Karpas-422 (cell line): ENCODE results near the gene LALBA. TPM values are rescaled to one million over a fixed set of nuclear protein-coding genes. Genes with fewer than 3 reads are reported as not detected.
"Not testable (repeated sequence)": the region's sequence is repeated elsewhere in the genome, so short reads cannot be mapped to it uniquely, and the experiment has no call there.

Experiments
- DNase-seq: peaks from one replicate; pipeline ENCODE4 v3.0.0-alpha.2; 2015
- H2AFZ ChIP-seq: fragments of 200-600 bp; sonication (generic); 2 replicates; pipeline ENCODE4 v1.6.1; 2014; ENCODE audit warnings: antibody characterized with exemption, low read length, mixed read lengths
- H3K27ac ChIP-seq: fragments of 200-600 bp; sonication (generic); 2 replicates; pipeline ENCODE4 v1.5.1; 2014; ENCODE audit warnings: mild to moderate bottlenecking, low read length, moderate library complexity
- H3K27me3 ChIP-seq: fragments of 200-600 bp; sonication (generic); 2 replicates; pipeline ENCODE4 v1.6.1; 2014; ENCODE audit warnings: low read length, mixed read lengths
- H3K36me3 ChIP-seq: fragments of 200-600 bp; sonication (generic); 2 replicates; pipeline ENCODE4 v1.6.1; 2014; ENCODE audit warnings: low read length, mixed read lengths; ENCODE audit not compliant: insufficient read depth
- H3K4me1 ChIP-seq: fragments of 200-600 bp; sonication (generic); 2 replicates; pipeline ENCODE4 v1.6.1; 2014; ENCODE audit warnings: mild to moderate bottlenecking, low read length, mixed read lengths
- H3K4me2 ChIP-seq: fragments of 200-600 bp; sonication (generic); 2 replicates; pipeline ENCODE4 v1.6.1; 2014; ENCODE audit warnings: low read length, low read depth, mild to moderate bottlenecking; ENCODE audit not compliant: poor library complexity, severe bottlenecking
- H3K4me3 ChIP-seq: fragments of 200-600 bp; sonication (generic); 2 replicates; pipeline ENCODE4 v1.5.1; 2014; ENCODE audit warnings: mild to moderate bottlenecking, antibody characterized with exemption, low read length, mixed read lengths
- H3K79me2 ChIP-seq: fragments of 200-600 bp; sonication (generic); 2 replicates; pipeline ENCODE4 v1.6.1; 2014; ENCODE audit warnings: mild to moderate bottlenecking, low read length, mixed read lengths
- H3K9ac ChIP-seq: fragments of 200-600 bp; sonication (generic); 2 replicates; pipeline ENCODE4 v1.6.0; 2014; ENCODE audit warnings: low read length
- H3K9me2 ChIP-seq: fragments of 200-600 bp; sonication (generic), shearing (Covaris generic); replicated peaks from 2 replicates; pipeline ENCODE4 v1.6.0; 2014; ENCODE audit warnings: mild to moderate bottlenecking, low read length, moderate library complexity; ENCODE audit not compliant: insufficient read depth
- H3K9me3 ChIP-seq: fragments of 300-700, 200-600 bp; sonication (generic); 2 replicates; pipeline ENCODE4 v1.6.1; 2014; ENCODE audit warnings: low read length, mixed read lengths
- H4K20me1 ChIP-seq: fragments of 200-600 bp; sonication (generic); 2 replicates; pipeline ENCODE4 v1.6.1; 2014; ENCODE audit warnings: mild to moderate bottlenecking, antibody characterized with exemption, low read length, low read depth; ENCODE audit not compliant: insufficient read depth
- total RNA-seq: library from RNA; depleted of rRNA; stranded (reverse); fragments of >200 nt; shearing (Covaris generic); gene quantifications from 2 replicates; pipeline ENCODE4 v1.2.3, GENCODE V29; 2014; ENCODE audit warnings: low replicate concordance

Gene LALBA
- total RNA-seq, 1 experiment from 2014 or later, result not detected

DNA sequence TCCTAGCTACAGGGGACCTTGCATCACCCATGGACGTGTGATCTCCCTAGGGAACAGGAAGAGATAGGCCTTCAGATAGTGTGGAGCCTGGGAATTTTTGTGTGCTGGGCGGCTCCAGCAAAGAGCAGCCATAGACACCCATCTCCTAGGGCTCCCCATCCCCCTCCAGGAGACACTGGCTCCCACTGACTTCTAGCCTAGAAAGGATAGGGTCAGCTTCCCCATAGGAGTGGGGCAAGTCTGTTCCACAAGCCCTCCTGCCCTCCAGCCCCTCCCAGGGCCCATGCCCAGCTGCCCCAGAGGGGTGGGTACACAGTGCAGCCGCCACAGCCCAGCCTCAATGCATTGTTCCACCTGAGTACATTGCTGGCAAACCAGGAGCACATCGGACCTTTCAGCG lies 16.5 kb upstream of the LALBA start:
- Histone ChIP-seq H3K4me1 (no peaks in the 10 kb centered on the region), H3K79me2 (no peaks in the 10 kb centered on the region), H3K36me3 (no peaks in the 10 kb centered on the region), H3K9me2 (no peaks in the 10 kb centered on the region), H4K20me1 (no peaks in the 10 kb centered on the region), H3K4me2 (no peak overlapping the region), H3K9me3 (no peaks in the 10 kb centered on the region), H3K4me3 (no peak overlapping the region), H3K27me3 (no peaks in the 10 kb centered on the region), H3K9ac (no peak overlapping the region), H2AFZ (no peak overlapping the region), H3K27ac (no peak overlapping the region)
- no peak for DNase-seq

DNA sequence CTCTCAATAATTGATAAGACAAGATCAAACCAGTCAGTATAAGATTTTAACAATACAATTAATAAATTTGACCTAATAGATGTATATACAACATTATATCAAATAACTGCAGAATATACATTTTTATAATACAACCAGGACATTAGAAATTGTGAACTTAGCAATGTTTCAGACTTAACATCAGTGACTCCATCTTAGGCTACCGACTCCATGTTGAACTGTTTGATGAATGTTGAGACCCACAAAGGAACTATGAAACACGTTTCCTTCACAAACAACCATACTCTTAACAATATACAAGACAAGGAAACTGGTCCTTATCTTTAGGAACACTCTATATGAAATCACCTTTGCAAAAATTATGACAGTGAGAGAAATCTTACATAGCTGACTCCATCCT lies 13.9 kb upstream of the LALBA start:
- no peak overlapping the region for H3K9ac ChIP-seq
- no peak overlapping the region for H2AFZ ChIP-seq
- no peak overlapping the region for H3K4me3 ChIP-seq
- no peak overlapping the region for H3K27ac ChIP-seq
- no peak overlapping the region for H3K4me2 ChIP-seq
- H3K9me3 ChIP-seq, result no peaks in the 10 kb centered on the region
- DNase-seq, result no peak
- no peaks in the 10 kb centered on the region for H3K9me2 ChIP-seq
- H3K4me1 ChIP-seq, result no peaks in the 10 kb centered on the region
- no peaks in the 10 kb centered on the region for H3K36me3 ChIP-seq
- no peaks in the 10 kb centered on the region for H3K79me2 ChIP-seq
- no peaks in the 10 kb centered on the region for H4K20me1 ChIP-seq
- H3K27me3 ChIP-seq, result no peaks in the 10 kb centered on the region

DNA sequence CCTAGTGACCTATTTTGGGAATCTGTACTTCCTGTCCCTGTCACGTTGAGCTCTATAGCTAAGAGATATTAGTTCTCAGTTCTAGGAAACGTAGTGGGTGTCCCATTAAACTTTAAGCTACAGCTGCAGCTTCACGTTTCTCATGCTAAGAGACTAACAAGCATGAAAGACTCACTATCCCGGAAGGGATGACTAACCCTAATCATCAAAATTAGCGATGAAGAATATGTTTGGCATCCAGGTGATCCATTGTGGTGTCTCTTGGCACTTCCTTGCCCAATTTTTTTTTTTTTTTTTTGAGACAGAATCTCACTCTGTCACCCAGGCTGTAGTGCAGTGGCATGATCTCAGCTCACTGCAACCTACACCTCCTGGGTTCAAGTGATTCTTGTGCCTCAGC lies 11.0 kb upstream of the LALBA start:
- H3K79me2 ChIP-seq, result no peaks in the 10 kb centered on the region
- no peak overlapping the region for H3K27ac ChIP-seq
- no peak for DNase-seq
- H3K9me2 ChIP-seq, result no peaks in the 10 kb centered on the region
- no peaks in the 10 kb centered on the region for H3K9me3 ChIP-seq
- no peak overlapping the region for H3K9ac ChIP-seq
- H3K4me3 ChIP-seq, result no peak overlapping the region
- H3K4me2 ChIP-seq, result no peak overlapping the region
- H4K20me1 ChIP-seq, result no peaks in the 10 kb centered on the region
- H3K36me3 ChIP-seq, result no peaks in the 10 kb centered on the region
- no peaks in the 10 kb centered on the region for H3K4me1 ChIP-seq
- no peak overlapping the region for H2AFZ ChIP-seq
- H3K27me3 ChIP-seq, result no peaks in the 10 kb centered on the region

DNA sequence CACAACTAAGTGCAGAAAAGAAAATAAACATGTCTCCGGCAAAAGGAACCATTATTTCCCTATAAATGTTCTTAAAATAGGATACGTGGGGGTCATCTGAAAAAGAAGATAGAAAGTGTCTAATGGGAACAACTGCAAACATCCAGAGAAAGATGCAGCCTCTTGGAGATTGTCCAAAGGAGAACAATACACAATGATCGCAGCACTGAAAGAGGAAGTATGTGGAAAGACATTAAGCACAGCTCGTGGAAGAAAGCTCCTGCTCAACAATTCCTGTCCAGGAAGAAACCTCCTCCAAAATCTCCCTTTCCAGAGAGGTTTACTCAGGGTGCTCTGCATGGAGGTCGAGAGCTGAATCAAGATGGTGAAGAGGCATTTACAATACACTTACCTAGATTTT lies 2.5 kb upstream of the LALBA start:
- Histone ChIP-seq H3K9me2 (no peaks in the 10 kb centered on the region), H4K20me1 (no peaks in the 10 kb centered on the region), H2AFZ (no peak overlapping the region), H3K9ac (no peak overlapping the region), H3K4me1 (no peaks in the 10 kb centered on the region), H3K27ac (no peak overlapping the region), H3K4me2 (no peak overlapping the region), H3K79me2 (no peaks in the 10 kb centered on the region), H3K9me3 (no peaks in the 10 kb centered on the region), H3K4me3 (no peak overlapping the region), H3K36me3 (no peaks in the 10 kb centered on the region), H3K27me3 (no peaks in the 10 kb centered on the region)
- DNase-seq, result no peak

DNA sequence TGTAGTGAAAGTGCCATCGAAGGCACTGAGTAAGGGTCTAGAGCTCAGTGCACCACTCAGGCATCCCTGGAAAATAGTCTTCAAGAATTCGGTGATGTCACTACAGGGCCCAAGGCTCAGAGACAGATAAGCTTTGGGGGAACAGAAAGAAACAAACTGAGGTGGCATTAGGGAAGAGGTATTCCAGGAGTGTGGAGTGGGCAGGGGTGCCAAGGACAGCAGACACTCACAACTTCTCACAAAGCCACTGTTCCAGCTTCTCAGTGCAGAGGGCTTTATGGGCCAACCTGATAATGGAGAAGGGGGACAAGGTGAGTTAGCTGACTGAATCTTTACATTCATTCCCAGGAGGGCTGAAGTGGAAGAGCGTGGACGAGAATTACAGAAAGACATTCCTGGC lies 2.1 kb downstream of the LALBA start:
- H4K20me1 ChIP-seq, result no peaks in the 10 kb centered on the region
- H3K4me2 ChIP-seq, result no peak overlapping the region
- no peak overlapping the region for H3K27ac ChIP-seq
- H3K27me3 ChIP-seq, result no peaks in the 10 kb centered on the region
- no peak overlapping the region for H2AFZ ChIP-seq
- no peaks in the 10 kb centered on the region for H3K4me1 ChIP-seq
- no peaks in the 10 kb centered on the region for H3K9me2 ChIP-seq
- DNase-seq, result no peak
- H3K4me3 ChIP-seq, result no peak overlapping the region
- H3K36me3 ChIP-seq, result no peaks in the 10 kb centered on the region
- no peaks in the 10 kb centered on the region for H3K9me3 ChIP-seq
- no peaks in the 10 kb centered on the region for H3K79me2 ChIP-seq
- H3K9ac ChIP-seq, result no peak overlapping the region

DNA sequence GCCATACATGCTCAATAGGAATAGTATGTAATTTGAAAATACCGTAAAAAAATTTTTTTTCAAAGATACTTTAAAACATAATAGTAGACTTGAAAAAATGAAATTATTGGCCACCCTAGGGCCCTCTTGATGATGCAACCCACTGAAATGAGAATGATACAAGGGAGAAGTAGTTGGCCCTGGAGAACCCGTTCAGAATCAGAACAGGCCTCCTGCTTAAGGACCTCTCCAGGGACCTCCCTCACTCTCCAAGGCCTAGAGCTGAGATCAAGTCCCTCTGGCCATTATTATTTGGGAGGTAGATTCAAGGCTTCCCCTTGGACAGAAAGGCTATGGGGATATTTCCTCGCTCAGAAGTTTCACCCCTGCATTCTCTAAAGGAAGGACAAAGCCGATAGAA lies 11.9 kb downstream of the LALBA start:
- no peak overlapping the region for H3K27ac ChIP-seq
- no peaks in the 10 kb centered on the region for H3K36me3 ChIP-seq
- no peaks in the 10 kb centered on the region for H3K4me1 ChIP-seq
- H3K79me2 ChIP-seq, result no peaks in the 10 kb centered on the region
- H3K9ac ChIP-seq, result no peak overlapping the region
- H3K4me2 ChIP-seq, result no peak overlapping the region
- DNase-seq, result no peak
- H3K9me3 ChIP-seq, result no peaks in the 10 kb centered on the region
- H2AFZ ChIP-seq, result no peak overlapping the region
- no peaks in the 10 kb centered on the region for H3K9me2 ChIP-seq
- H3K27me3 ChIP-seq, result no peaks in the 10 kb centered on the region
- H4K20me1 ChIP-seq, result no peaks in the 10 kb centered on the region
- no peak overlapping the region for H3K4me3 ChIP-seq

DNA sequence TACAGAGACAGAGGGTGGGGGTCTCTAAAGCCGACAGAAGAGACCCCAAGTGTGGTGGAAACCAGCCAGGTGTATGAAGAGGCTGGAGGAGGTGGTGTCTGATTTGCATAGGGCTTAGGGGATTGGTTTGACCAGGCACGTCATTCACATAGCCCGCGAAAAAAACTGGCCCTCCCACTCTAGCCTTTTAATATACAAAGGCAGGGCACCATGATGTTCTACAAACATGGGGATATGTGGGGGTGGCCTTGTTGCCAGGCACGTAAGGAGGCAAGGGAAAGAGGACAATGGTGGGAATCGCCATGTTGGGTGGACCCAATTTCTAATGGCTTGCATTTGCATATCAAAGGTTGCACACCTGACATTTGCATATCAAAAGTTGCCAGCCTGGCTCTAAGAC lies 13.2 kb downstream of the LALBA start:
- Histone ChIP-seq H3K4me2 (no peak overlapping the region), H3K9ac (no peak overlapping the region), H3K9me2 (no peaks in the 10 kb centered on the region), H3K36me3 (no peaks in the 10 kb centered on the region), H4K20me1 (no peaks in the 10 kb centered on the region), H3K27ac (no peak overlapping the region), H3K9me3 (no peaks in the 10 kb centered on the region), H3K27me3 (no peaks in the 10 kb centered on the region), H3K4me3 (no peak overlapping the region), H3K79me2 (no peaks in the 10 kb centered on the region), H2AFZ (no peak overlapping the region), H3K4me1 (no peaks in the 10 kb centered on the region)
- DNase-seq, result no peak

DNA sequence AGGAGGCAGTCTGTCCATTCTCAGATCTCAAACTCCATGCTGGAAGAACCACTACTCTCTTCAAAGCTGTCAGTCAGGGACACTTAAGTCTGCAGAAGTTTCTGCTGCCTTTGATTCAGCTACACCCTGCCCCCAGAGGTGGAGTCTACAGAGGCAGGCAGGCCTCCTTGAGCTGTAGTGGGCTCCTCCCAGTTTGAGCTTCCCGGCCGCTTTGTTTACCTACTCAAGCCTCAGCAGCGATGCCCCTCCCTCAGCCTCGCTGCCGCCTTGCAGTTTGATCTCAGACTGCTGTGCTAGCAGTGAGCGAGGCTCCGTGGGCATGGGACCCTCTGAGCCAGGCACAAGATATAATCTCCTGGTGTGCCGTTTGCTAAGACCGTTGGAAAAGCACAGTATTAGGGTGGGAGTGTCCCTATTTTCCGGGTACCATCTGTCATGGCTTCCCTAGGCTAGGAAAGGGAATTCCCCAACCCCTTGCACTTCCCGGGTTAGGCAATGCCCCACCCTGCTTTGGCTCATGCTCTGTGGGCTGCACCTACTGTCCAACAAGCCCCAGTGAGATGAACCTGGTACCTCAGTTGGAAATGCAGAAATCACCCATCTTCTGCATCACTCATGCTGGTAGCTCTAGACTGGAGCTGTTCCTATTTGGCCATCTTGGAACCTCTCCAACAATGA lies 16.0 kb downstream of the LALBA start:
- H3K9me3 ChIP-seq, H3K79me2 ChIP-seq, H2AFZ ChIP-seq, H3K9ac ChIP-seq, H3K4me2 ChIP-seq, H3K9me2 ChIP-seq, H3K4me1 ChIP-seq, DNase-seq, H4K20me1 ChIP-seq, H3K4me3 ChIP-seq, H3K27ac ChIP-seq, H3K36me3 ChIP-seq, H3K27me3 ChIP-seq: not testable (repeated sequence)

DNA sequence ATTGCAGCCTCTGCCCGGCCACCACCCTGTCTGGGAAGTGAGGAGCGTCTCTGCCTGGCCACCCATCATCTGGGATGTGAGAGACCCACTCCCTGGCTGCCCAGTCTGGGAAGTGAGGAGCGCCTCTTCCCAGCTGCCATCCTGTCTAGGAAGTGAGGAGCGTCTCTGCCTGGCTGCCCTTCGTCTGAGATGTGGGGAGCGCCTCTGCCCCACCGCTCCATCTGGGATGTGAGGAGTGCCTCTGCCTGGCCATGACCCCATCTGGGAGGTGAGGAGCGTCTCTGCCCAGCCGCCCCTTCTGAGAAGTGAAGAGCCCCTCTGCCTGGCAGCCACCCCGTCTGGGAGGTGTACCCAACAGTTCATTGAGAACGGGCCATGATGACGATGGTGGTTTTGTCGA lies 18.2 kb downstream of the LALBA start:
- not testable (repeated sequence) for H4K20me1 ChIP-seq, H3K27me3 ChIP-seq

More for the DNA sequence above, 18.2 kb downstream of the LALBA start:
- not testable (repeated sequence) for H3K36me3 ChIP-seq, H2AFZ ChIP-seq, H3K27ac ChIP-seq, H3K4me1 ChIP-seq, H3K4me2 ChIP-seq, H3K4me3 ChIP-seq, H3K9me3 ChIP-seq, H3K79me2 ChIP-seq, DNase-seq, H3K9me2 ChIP-seq, H3K9ac ChIP-seq
